Measurements from ENCODE around the gene COL18A1.

Gene COL18A1

DNA sequence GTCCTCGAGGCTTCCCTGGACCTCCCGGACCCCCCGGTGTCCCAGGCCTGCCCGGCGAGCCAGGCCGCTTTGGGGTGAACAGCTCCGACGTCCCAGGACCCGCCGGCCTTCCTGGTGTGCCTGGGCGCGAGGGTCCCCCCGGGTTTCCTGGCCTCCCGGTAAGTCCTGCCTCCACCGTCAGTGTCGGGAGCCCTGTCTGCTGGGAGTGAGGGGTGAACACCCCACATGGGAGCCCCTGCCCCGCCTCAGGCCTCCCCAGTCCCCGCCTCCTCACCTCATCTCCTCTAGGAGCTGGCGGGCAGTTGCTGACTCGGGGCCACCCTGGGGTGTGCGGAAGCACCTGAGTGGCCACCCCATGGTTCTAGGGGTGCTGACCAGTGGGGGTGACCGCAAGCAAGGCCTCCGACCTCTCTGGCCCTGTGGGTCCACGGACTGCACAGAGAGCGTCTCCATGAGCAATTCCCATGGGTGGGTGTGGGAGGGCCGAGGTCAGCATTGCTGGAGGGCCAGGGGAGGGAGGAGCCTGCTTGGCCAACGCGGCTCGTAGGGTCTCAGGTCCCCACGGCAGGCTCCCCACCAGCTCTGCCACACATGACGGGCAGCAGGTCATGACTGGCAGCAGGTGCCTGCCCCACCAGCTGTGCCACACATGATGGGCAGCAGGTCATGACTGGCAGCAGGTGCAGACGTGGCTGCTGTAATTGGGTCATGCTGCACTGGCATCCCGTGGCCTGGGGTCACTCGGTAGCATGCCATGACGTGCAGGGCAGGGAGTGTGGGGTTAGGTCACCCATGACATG lies 75.9 kb downstream of the COL18A1 start:
- DNase-seq (ENCODE audit: low read depth): no peak

GRCh38 chr21:45481566-45481965 lies 76.6 kb downstream of the COL18A1 start:
- DNase-seq (ENCODE audit: low read depth): no peak

DNA sequence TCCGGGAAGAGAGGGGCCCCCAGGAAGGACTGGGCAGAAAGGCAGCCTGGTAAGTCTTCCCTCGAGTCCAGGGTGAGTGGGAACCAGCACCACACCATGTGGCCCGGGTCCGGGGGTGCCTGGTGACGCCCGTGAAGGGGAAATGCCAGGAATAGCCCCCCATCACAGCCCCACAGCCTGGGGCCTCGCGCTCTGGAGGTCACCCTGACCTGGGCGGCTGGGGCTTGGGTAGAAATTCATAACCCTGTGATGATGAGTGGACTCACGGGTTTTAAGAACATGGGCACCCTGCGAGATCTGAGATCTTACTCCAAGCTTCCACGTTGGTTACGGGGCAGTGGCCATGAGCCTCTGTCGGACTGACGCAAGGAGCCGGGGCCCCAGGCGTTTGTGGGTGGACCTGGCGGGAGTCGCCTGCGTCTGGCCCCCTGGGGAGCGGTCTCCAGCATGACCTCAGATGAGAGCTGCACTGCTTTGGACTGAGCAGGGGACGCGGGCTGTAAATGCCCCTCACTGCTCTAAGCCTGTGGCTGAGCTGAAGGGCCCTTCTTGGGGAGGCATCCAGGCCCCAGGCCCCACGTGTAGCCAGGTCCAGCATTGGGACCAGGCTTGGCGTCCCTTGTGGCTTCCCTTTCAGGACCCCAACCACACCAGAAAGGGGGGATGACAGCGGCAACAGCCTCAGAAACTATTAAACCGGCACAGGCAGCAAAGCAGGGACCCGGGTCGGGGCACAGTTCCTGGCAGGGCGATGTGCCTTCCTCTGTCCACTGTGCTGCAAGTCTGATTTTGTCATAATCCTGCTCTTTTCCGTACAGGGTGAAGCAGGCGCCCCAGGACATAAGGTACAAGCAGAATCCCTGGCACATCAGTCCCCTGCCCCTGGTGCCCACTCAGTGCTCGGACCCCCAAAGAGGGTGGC lies 77.3 kb downstream of the COL18A1 start:
- no peak for DNase-seq (ENCODE audit: low read depth)

DNA sequence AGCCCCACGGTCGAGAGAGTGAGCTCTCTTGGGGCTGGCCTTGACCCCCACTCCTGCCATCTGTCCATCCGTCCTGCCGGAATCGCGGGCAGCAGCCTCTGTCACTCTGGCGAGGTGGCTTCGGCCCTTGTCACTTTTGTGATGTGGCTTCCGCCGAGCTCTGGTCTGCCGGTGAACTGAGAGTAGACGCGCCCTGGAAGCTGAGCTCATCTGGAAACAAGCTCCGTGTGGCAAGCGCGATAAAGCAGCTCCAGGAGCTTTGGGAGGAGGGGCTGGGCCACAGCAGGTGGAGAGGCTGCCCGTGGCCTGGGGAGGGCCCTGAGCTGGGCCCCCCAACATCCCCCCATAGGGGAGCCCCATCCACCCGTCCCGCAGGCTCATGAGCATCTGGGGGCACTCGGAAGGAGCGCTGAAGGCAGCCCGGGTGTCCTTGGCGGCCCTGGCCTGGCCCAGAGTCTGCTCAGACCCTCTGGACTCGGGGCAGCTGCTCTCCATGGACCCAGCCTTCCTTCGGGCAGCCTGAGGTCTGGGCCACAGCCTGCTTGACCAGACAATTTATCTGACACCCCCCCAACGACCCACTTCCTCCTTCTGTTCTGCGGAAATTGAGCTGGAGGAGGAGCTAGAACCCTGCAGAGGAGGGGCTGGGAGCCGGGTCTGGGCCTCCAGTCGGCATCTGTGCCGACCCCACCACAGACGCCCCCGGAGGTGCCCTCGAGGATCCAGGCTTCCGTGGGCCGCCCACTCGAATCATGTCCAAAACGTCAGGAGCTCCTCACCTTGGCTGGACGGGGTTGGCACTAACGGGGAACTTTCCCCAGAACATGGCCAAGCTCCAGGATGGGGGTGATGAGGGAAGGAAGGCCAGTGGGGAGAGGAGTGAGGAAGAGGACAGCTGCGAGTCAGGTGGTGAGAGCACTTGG lies 78.2 kb downstream of the COL18A1 start:
- DNase-seq (ENCODE audit: low read depth): no peak

DNA sequence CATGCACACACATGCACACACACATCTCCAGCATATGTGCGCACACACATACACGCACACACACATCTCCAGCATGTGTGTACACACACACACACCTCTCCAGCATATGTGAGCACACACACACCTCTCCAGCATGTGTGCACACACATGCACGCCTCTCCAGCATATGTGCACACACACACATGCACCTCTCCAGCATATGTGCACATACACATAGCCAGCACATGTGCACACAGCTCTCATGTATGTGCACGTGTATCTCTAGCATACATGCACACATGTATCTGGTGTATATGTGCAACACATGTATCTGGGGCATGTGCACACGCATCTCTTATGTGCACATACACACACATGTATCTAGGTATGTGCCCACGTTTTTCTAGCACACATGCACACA lies 79.4 kb downstream of the COL18A1 start:
- no peak for DNase-seq (ENCODE audit: low read depth)

DNA sequence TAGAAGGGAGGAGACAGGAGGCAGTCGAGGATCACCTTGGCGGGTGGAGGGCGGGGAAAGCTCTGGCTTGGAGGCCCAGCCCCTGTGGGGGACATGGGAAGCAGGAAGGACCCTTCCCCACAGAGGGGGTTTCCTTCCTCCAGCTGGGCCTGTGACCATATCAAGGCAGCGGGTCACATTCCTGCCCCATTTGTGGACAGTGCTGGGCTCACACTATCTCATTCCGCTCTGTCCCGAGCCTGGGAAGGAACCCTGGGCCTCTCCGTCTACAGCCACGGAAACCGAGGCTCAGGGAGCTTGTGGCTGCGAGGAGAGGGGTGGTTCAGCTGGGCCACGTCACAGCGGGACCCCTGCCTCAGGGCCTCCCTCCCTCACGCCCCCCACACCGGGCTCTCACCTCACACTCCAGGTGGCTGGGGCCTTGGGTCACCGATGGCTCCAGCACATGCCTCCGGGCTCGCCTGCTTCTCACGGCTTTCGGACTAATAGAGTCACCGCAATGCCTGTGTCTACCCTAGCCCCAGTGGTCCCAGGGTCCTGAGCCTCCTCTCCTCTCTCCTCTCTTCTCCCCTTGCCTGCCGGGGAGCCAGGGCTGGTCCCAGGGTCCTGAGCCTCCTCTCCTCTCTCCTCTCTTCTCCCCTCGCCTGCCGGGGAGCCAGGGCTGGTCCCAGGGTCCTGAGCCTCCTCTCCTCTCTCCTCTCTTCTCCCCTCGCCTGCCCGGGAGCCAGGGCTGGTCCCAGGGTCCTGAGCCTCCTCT lies 80.9 kb downstream of the COL18A1 start:
- DNase-seq (ENCODE audit: low read depth): no peak

- DNase-seq (ENCODE audit: low read depth): no peak
These were observed 81.6 kb downstream of the COL18A1 start for GRCh38 chr21:45486443-45487160.

GRCh38 chr21:45487161-45487806 lies 82.3 kb downstream of the COL18A1 start:
- DNase-seq (ENCODE audit: low read depth): no peak

GRCh38 chr21:45487891-45488600 lies 83.1 kb downstream of the COL18A1 start:
- no peak for DNase-seq (ENCODE audit: low read depth)

DNA sequence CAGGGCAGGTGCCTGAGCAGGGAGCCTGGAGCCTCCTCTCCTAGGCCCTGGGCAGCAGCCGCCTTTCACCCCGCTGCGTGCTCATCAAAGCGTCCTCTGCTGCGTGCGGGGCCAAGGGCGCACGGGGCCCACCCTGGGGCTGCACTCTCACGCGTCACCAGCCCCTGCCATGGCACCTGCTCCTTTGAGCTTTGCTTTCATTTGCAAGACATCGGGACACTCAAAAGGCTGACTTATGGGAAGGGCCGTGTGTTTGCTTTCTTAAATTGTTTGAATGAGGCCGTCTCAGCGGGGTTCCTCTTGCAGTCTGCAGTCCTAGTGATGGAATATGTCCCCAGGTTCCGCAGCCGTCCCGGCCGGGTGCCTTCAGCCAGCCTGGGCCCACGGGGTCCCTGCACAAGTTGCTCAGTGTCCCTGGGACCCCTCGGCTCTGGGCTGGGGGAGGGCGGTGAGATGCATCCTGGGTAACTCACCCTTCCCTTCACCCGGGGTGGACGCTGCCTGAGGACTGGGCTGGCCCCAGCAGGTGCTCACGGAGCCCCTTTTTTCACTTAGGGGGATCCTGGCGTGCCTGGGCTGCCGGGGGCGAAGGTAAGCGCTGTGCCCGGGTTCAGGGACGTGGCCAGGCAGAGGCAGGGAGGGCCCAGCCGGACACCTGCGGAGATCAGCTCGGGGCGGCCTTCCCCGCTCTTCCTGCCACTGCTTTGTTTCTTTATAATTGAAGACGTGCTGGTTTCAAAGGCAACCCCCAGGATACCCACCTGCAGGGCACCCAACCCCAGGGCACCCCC lies 84.2 kb downstream of the COL18A1 start:
- DNase-seq (ENCODE audit: low read depth): no peak

GRCh38 chr21:45489722-45489982 lies 84.7 kb downstream of the COL18A1 start:
- no peak for DNase-seq (ENCODE audit: low read depth)

GRCh38 chr21:45490049-45490731 lies 85.2 kb downstream of the COL18A1 start:
- no peak for DNase-seq (ENCODE audit: low read depth)

- DNase-seq (ENCODE audit: low read depth): no peak
These were observed 86.1 kb downstream of the COL18A1 start for GRCh38 chr21:45491056-45491455.

DNA sequence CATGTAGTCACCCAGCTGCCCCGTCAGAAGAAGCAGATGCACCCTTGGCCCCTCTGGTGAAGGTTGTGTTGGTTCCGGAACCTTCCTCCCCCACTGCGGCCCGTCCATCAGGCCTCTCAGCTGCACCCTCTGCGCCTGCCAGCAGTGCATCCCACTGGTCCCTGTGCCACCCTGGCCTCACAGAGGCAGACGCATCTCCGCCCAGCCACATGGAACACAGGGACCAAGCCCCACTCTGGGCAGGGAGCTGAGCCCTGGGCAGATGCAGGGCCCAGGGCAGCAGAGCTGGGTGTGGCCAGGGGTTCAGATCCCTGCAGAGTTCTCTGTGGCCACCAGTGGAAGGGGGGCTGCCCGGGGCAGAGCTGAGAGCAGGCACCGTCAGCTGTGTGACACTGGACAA lies 86.7 kb downstream of the COL18A1 start:
- no peak for DNase-seq (ENCODE audit: low read depth)

- no peak for DNase-seq (ENCODE audit: low read depth)
These were observed 87.8 kb downstream of the COL18A1 start for GRCh38 chr21:45492765-45493164.

- DNase-seq (ENCODE audit: low read depth): no peak
These were observed 88.5 kb downstream of the COL18A1 start for GRCh38 chr21:45493401-45494001.

DNA sequence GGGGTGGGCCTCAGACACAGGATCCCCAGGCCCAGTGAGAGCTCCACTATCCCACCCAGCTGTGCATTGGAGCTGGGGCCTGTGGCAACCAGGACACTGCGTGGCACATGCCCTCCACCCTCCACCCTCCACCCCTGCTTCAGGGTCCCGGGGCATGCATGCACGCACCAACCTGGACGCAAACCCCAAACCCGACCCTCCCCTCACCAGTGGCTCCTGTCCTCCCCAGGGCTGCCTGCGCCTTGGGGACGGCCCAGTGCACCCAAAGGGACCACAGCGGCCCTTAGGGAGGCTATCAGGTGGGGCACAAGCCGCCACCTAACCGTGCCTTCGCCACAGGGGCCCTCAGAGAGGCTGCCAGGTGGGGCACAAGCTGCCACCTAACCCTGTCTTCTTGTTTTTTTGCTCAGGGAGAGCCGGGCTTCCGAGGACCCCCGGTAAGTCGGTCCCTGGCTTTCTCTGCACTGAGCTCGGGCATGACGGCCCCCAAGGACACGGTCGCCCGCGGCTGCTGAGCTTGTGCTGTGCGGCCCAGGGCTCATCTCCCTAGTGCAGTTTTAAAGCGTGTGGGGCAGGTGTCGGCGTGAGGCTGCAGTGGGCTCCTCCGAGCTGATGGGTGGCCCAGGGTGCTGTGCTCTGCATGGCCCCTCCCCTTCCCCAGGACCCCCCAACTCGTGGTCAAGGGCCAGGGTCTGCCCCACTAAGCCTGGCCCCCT lies 89.3 kb downstream of the COL18A1 start:
- DNase-seq (ENCODE audit: low read depth): no peak

Measured in GM04504 (cell line).